SU-DHL-6 (cell line): ENCODE data around the gene UMODL1.

Experiments
- CTCF ChIP-seq: fragments of 200-600 bp; sonication (generic); IDR thresholded peaks from one replicate; pipeline ENCODE4 v1.5.1; 2017; ENCODE audit warnings: antibody characterized with exemption, mild to moderate bottlenecking, low read length, moderate library complexity; ENCODE audit not compliant: insufficient read depth, poor library complexity, severe bottlenecking
- EZH2phosphoT487 ChIP-seq: fragments of 200-600 bp; sonication (generic), shearing (Covaris generic); conservative IDR thresholded peaks from 2 replicates; pipeline ENCODE4 v1.6.1; 2018; ENCODE audit warnings: mild to moderate bottlenecking, antibody characterized with exemption, low read length, moderate library complexity, mixed read lengths

- TF ChIP-seq CTCF, result no peak
- no peak for TF ChIP-seq EZH2phosphoT487
These were observed 80.8 kb downstream of the UMODL1 start for GRCh38 chr21:42151948-42152220.
